GM19035 (cell line): ENCODE results near the gene ASH1L.
A peak's percentile ranks its signal among the peaks of the same experiment; 100 is the strongest.
"Not testable (repeated sequence)": the region's sequence is repeated elsewhere in the genome, so short reads cannot be mapped to it uniquely, and the experiment has no call there.

ENCODE experiments used
- ATAC-seq: cut with Tn5 transposase; IDR thresholded peaks from one replicate; pipeline ENCODE4 v1.9.1; 2021; ENCODE audit not compliant: unreplicated experiment

The ASH1L gene

DNA sequence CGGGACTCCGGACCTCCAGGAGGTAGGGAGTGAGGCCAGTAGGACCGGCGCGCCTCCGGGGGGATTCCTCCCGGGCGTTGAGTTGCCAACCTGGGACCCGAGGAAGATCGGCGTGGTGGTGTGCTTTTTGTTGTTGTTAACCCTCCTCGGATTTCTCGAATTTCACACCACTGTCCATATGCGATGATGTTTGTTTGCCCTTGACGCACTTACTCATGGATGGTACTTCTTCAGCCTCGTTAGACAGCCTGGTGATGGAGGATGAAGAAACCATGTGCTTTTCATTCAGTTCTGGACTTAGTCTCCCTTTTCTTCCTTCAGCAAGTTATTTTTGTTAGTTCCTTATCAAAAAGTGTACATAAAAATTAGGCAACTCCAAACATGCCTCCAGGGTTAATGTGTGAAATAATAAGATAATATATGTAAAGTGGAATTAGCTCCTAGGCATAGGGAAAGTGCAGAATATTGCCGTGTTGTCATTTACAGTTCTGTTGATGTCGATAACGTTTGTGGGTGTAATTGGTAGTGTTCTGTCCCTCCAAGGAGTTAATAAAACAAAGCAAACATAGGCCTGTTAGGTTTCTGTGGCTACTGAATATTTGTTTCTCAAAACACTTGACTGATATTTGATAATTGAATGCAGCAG is 897 bp upstream of the ASH1L start:
- ATAC-seq, result not testable (repeated sequence)

DNA sequence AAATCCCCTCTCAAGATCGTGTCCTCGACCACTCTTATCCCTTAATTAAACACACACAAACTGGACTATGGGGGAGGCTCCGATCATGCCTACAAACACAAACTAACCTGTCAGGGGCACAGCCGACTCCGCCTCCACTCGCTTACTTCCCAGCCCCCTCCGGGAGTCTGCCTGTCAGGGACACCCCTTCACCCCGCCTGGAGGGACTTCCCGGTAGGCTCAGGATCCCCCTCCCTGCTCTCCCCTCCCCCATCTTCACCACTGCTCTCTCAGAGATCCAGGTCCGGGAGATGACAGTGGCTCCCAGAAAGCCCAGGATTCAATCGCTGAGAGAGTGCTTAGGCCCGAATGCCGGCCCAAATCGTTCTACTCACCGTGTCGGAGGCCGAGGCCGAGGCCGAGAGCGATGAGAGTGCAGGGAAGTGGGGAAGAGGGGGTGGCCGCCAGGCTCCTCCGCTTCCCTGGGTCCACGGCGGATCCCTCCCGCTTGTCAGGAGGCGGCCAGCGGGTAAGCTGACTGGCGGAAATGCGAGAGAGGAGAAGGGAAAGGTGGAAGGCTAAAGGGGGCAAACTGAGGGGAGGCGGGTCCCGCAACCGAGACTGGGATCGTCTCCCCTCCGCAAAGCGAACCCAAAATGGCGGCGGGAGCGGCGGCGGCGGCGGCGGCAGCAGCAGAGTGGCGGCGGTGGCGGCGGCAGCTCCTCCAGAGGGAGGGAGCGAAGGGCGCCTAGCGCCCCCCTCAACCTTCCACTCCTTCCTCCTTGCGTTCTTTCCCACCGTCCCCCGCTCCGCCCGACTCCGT is 623 bp downstream of the ASH1L start:
- ATAC-seq, result peak; percentile 35

DNA sequence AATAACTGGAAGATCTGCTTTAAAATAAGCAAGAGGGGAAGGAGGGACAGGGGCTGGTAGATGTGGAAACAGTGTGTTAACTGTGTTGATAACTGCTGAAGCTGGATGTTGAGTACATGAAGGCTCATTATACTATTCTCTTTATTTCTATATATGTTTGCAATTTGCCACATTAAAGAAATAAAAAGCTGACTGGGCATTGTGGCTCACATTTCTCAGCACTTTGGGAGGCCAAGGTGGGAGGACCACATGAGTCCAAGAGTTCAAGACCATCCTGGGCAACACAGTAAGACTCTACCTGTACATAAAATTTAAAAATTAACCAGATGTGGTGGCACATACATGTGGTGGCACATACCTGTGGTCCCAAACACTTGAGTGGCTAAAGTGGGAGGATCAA is 6.7 kb downstream of the ASH1L start:
- no peak for ATAC-seq

DNA sequence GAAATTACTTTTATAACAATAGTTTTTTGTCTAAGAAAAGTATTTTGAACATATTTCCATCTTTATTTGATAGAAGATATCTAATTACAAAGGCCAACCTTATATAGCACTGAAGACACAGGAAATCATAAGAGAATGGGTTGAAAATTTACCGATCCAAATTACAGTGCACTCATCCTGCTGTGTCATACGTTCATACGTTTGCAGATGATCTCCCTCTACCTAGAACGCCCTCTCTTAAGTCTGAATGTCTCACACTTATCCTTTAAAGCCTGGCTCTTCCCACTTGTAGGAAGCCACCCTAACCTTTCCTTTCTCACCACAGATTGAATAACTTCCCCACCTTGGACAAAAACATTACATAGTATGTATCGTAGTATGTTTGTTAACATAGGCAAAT is 9.3 kb downstream of the ASH1L start:
- ATAC-seq, result no peak

DNA sequence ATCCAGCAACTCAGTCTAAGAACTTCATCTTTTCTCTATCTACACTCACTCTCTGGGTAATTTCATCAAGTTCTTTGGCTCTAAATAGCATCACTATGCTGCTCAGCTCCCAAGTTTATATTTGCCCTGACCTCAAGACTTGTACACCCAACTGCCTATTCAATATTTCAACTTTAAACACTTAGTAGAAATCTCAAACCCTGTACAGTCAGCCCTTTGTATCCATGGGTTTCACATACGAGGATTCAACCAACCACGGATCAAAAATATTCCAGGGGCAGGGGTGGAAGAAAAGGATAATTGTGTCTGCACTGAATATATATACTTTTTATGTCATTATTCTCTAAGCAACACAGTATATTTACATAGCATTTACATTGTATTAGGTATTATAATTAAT is 13.9 kb downstream of the ASH1L start:
- ATAC-seq, result no peak

DNA sequence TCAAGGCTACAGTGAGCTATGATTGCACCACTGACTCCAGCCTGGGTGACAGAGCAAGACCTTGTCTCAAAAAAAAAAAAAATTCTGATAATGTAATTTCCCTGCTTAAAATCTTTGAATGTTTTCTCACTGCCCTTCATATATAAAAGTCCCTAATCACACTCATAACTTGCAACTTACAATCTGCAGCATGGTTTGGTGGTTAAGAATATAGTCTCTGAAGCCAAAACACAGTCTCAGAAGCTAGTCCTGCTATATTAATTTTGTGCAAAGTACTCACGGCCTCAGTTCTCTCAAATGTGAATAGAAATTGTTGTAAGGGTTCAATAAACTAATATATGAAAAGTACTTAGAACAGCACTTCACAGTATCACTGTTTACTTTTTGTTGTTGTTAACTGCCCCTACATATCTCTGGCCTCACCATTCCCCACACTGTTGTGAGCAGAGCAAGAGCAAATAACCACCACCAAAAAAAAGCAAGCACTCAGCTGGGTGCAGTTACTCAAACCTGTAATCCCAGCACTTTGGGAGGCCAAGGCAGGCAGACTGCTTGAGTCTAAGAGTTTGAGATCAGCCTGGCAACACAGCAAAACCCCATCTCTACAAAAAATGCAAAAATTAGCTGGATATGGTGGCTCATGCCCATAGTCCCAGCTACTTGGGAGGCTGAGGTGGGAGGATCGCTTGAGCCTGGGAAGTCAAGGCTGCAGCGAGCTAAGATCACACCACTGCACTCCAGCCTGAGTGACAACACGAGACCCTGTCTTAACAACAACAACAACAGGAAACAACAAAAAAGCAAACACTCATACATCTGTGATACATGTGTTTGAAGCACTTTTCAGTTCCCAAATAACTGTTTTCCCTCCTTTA is 22.4 kb downstream of the ASH1L start:
- no peak for ATAC-seq

DNA sequence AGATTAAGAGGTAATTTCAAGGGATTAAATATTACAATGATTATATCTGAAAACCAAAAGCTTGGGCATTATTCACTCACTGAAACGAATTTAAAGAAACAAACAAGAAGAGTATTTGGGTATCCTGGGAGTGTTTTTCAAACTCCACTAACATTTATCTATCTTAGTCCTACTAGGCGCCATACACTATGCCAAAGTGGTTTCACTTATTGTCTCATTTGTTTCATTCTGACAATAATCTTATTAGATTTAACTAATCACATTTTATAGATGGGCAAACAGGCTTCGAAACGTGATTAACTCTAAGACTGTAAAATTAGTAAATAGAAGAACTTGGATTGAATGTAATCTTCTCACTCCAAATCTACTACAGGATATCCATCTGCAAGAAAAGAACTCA is 25.4 kb downstream of the ASH1L start:
- ATAC-seq, result no peak

DNA sequence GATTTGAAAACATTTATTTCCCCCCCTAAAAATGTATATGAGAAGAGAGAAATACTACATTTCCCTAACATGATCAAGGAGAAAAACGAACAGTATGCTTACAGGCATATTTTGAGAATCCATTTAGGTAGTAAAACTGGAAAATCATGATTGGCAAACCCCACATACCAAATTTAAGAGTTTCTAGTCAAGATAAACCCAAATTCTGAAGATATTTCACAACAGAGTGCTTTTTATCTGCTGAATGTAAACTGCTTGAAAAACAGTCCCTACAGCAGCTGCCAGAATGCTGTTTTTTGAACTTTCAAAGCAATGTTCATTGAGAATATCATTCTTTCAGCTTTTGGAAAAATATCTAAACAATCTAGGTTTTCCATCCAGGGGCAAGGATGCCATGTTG is 31.0 kb downstream of the ASH1L start:
- ATAC-seq, result no peak

DNA sequence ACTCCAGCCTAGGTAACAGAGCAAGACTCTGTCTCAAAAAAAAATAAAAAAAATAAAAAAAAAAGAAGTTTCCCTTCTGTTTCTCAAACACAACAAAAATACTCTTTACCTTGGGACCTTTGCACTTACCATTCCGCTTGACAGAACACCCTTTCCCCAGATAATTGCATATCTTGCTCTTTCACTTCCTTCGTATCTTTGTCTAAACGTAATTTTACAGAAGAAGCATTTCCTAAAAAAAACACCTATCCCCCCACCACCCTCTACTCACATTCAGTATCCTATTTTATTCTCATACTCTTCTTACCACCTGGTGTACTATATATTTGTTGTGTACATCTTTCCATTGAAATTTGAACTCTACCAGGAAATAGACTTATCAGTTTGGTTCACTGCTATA is 32.7 kb downstream of the ASH1L start:
- peak; percentile 43 for ATAC-seq

DNA sequence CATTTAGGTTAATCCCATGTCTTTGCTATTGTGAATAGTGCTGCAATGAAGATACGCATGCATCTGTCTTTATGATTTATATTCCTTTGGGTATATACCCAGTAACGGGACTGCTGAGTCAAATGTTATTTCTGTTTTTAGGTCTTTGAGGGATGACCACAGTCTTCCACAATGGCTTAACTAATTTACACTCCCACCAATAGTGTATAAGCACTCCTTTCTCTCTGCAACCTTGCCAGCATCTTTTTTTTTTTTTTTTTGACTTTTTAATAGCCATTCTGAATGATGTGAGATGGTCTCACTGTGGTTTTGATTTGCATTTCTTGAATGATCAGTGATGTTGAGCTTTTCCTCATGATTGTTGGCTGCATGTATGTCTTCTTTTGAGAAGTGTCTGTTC is 33.5 kb downstream of the ASH1L start:
- no peak for ATAC-seq

DNA sequence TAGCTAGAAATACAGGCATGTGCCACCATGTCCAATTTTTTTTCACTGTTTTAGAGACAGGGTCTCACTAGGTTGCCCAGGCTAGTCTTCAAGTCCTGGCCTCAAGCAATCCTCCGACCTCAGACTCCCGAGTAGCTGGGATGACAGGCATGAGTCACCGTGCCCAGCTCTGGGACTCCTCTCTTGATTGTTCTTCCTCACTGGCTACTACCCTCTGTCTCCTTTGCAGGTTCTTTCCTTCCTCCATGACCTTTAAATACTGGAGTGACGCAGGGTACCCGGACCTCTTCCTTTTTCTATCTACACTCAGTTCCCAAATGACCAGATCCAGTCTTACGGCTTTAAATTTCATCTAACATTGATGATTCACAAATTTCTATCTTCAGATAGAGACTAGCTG is 34.9 kb downstream of the ASH1L start:
- ATAC-seq, result no peak

DNA sequence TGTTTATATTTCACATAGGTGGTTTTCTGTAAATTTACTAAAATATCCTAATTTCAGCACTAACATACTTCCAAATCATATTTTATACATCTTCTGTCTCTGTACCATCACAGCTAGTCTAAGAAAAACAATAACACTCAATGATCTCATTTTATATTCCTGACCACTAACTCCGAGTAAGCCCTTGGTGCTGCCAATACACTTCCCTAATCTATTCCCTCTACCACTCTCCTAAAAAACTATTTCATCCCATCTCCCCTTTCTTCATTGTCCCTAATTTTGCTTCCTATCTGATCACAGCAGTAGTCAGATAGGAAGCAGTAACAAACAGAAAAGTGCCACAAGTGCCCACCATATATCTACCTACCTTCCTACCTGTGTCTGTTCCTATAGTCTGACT is 36.2 kb downstream of the ASH1L start:
- ATAC-seq, result no peak

DNA sequence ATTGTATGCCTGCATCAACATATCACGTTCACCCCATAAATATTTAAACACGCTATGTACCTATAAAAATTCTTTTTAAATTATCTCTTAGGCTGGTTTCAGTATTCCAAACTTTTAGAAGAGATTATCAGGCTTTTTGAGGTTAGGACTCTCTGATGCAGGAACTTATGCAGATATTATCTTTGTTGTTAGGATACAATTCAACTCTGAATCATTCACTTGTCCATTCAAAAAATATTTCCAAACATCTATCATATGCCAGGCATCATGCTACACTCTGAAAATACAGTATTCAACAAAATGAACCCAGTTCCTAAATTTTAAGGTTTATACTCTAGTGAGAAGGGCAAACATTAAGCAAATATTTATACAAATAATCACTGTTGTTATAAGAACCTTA is 40.5 kb downstream of the ASH1L start:
- ATAC-seq, result no peak

DNA sequence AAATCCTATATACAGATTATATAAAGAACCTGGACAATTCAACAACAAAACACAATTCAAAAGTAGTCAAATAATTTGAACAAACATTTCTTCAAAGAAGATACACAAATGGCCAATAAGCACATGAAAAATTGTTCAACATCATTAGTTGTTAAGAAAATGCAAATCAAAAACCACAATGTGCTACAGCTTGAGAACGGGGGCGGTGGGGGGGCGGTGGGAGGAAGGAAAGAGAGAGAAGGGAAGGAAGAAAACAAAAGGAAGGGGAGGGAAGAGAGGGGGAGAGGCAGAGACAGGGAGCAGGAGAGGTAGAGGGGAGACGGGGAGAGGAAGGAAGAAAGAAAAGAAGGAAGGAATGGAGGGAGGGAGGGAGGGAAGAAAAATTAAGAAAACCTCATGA is 44.1 kb downstream of the ASH1L start:
- no peak for ATAC-seq

DNA sequence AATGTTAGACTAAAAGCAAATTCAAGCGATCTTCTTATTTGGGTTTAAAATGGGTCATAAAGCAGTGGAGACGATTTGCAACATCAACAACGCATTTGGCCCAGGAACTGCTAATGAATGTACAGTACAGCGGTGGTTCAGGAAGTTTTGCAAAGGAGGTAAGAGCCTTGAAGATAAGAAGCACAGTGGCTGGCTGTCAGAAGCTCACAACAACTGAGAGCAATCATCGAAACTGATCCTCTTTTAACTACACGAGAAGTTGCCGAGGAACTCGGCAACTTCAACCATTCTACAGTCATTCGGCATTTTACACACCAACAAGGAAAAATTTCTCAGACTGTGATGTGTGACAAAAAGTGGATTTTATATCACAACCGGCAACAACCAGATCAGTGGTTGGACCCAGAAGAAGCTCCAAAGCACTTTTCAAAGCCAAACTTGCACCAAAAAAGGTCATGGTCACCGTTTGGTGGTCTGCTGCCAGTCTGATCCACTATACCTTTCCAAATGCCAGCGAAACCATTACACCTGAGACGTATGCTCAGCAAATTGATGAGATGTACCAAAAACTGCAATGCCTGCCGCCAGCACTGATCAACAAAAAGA is 47.9 kb downstream of the ASH1L start:
- ATAC-seq, result no peak

DNA sequence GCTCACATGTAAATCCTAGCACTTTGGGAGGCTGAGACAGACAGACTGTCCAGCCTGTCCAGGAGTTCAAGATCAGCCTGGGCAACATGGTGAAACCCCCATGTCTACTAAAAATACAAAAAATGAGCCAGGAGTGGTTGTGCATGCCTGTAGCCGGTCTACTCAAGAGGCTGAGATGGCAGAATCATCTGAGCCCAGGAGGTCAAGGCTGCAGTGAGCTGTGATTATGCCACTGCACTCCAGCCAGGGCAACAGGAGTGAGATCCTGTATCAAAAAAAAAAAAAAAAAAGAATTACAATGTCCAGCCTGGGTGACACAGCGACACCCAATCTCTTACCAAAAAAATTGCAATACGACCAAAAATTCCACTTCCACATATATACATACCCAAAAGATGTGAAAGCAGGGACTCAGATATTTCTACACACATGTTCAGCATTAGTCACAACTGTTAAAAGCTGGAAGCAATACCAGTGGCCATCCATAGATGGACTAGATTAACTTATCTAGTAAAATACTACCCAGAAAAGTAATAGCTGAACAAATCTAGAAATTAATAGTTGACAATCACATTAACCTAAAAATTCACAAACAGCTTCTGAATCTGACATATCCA is 49.2 kb downstream of the ASH1L start:
- no peak for ATAC-seq

DNA sequence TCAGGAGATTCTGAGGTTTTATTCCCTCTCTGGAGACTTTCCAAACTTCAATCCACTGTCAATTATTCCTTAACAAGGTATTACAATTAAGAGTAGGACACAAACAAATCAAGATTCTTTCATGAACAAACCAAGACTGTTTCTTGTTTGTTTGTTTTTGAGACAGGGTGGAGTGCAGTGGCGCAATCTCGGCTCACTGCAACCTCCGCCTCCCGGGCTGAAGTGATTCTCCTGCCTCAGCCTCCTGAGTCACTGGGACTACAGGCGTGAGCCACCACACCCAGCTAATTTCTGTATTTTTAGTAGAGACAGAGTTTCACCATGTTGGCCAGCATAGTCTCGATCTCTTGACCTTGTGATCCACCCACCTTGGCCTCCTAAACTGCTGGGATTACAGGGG is 51.2 kb downstream of the ASH1L start:
- not testable (repeated sequence) for ATAC-seq

DNA sequence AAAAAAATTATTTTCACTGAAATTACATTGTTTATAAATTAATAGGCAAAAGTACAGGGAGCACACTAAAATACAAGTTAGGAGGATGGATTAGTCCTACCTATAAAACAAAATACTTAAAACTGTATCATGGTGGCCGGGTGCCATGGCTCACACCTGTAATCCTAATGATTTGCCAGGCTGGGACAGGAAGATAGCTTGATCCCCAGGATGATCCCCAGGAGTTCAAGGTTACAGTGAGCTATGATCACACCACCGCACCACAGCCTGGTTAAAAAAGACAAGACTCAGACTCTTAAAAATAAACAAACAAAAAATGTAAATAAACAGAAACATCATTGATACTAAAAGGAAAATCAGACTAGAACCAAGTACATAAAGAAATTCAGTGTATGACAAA is 53.5 kb downstream of the ASH1L start:
- ATAC-seq, result no peak

DNA sequence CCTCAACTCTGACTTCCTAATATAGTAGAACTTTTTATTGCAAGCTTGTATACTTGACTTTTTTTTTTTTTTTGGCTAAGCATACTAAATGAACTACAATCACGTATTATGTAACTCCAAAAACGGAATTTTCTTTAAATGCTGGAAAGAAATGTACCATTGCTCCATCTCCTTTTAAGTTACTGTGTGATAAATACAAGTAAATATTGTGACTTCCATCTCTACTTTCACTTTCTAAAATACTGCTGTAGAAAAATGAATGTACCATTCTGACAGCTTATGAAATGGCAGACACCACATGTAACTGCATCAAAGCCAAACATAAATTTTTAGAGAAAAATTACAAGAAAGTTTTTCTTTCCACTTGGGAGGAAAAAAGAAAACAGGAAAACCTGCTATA is 54.7 kb downstream of the ASH1L start:
- no peak for ATAC-seq

DNA sequence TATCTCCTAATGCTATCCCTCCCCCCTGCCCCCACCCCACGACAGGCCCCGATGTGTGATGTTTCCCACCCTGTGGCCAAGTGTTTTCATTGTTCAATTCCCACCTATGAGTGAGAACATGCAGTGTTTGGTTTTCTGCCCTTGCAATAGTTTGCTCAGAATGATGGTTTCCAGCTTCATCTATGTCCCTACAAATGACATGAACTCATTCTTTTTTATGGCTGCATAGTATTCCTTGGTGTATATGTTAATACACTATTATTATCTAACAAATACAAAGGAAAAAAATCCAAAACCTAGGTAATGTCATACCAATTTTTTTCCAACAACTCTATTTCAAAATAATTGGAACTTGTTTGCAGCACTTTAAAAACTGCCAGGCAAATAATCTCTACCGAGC is 56.6 kb downstream of the ASH1L start:
- ATAC-seq, result not testable (repeated sequence)

DNA sequence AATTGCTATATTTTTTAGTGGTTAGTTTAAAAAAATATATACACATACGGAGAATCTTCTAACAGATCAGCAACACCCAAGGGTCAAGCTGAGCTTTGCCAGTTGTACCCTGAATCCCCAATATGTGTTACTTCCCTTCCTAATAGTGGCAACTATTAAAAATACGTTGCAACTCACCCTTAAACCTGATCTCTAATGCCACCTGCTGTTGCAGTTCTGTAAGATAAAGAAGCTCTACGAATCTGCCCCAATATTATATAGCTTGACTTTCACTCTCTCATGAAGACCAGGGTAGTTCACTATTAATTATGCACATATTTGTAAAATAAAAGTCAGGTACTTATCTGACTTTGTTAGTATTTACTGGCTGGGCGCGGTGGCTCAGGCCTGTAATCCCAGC is 58.4 kb downstream of the ASH1L start:
- ATAC-seq, result no peak
